ENCODE results near the gene CLNS1A.

CLNS1A gene, protein sequence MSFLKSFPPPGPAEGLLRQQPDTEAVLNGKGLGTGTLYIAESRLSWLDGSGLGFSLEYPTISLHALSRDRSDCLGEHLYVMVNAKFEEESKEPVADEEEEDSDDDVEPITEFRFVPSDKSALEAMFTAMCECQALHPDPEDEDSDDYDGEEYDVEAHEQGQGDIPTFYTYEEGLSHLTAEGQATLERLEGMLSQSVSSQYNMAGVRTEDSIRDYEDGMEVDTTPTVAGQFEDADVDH

DNA sequence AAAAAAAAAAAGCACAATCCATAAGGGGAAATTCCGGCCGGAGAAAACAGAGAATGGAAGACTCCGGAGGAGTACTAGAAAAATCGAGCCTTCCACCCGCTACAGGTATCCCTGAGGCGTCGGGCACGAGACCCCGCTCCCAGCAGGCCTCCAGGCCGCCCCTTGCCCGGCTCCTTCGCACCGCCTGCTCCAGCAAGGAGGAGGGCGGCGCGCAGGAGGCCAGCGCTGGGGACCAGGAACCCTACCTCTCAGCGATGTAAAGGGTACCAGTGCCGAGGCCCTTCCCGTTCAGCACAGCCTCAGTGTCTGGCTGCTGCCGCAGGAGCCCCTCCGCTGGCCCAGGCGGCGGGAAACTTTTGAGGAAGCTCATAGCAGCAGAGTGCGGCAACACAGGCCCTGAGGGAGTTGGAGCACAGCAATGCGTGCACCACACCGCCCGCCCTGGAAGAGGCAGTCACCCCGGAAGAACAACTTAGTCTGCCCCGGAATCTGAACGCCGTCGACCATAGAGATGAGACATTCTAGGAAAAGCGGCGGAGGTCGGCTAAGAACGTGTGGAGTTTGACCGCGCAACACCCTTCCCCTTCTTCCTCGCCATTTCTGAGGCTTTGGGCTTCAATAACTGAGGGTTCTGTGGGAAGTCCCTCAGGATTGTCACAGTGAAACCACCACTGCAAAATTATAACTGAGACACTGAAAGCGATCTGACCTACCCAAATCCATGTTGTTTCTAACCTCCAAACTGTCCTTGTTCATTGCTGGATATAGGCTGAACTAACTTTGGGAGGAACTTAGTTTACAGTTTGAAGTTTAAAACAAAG is at the start of gene CLNS1A:
TSS of gene CLNS1A (minus strand) at position 450 of the 821 bp plus-strand sequence. CDS start at position 370, 80 bp downstream.
- DNase-seq = peak; percentile 82 to 83

DNA sequence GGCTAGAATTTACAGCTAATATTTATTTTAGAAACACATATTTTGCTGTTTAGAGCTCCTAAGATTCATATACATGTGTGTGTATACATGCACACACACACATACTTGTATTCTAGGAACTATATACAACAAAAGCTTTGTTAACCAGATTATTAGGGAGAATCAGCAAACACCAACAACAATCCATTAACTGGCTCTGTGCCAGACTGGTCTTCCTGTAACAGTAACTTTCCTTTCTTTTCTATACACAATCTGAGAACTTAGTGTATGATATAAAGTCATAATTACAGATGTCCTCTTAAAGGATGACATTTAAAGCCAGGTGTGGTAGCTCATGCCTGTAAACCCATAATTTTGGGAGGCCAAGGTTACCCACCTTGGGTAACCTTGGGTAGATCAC is 49.5 kb upstream of the CLNS1A start:
- no peak for DNase-seq

DNA sequence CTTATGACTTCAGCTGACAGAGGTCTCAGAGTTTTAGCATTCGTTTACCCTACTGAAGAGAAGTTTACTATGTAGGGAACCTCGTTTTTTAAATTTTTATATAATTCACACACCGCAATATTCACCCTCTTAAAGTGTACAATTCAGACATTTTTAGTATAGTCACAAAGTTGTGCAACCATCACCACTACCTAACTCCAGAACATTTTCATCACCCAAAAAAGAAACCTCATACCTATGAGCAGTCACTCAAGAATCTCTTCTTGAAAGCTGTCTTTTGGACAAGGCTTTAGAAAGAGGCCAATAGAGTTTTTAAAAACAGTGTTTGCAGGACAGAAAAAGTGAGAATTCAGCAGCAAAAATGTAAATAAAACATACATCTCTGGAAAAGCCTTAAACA is 39.5 kb upstream of the CLNS1A start:
- DNase-seq = no peak

DNA sequence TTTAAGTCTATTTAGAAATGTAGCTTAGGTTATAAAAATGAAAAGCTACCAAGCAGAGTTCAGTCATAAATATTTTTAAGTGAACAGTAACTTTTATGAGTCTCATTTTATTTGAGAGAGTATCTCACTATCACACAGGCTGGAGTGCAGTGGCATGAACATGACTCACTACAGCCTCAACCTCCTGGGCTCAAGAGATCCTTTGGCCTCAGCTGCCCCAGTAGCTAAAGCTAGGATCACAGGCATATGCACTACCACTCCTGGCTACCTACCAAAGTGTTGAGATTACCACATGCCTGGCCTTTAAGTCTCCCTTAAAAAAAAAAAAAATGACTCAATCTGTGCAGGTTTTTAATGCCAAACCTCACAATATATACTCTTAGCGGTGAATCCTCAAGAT is 34.7 kb upstream of the CLNS1A start:
- DNase-seq = no peak

DNA sequence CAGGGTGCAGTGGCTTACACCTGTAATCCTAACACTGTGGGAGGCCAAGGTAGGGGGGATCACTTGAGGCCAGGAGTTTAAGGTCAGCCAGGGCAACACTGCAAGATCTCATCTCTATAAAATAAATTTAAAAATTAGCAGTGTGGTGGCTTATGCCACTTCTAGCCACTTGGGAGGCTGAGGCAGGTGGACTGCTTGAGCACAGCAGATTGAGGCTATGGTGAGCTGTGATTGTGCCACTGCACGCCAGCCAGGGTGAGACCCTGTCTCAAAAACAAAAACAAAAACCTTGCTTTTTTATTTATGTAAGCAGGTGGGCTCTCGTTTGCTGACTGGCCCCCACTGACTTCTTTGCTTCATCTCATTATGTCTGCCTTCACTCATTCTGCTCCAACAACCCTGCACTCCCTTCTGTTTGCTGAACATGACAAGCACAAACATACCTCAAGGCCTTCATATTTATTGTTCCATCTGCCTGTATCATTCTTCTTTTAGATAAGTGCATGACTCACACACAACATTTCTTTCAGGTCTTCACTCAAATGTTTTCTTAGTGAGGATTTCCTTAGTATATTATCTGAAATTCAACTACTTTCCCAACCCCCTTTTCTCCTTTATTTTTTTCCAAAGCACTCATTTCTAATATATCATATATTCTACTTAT is 32.4 kb upstream of the CLNS1A start:
- DNase-seq = no peak

DNA sequence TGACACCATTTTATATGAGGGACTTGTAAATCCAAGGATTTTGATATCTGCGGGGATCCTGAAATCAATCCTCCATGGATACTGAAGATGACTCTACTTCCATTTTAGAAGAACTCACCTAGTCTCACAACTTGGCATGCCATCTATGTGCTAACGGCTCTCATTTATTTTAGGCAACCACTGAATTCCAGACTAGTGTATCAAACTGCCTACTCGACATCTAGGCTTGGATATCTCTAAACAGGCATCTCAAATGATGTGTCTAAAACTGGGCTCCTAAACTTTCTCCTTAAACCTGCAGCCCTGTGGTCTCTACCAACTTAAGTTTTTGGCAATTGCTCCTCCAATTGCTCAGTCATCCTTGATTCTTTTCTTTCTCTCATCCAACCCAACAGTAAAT is 31.2 kb upstream of the CLNS1A start:
- DNase-seq = no peak

DNA sequence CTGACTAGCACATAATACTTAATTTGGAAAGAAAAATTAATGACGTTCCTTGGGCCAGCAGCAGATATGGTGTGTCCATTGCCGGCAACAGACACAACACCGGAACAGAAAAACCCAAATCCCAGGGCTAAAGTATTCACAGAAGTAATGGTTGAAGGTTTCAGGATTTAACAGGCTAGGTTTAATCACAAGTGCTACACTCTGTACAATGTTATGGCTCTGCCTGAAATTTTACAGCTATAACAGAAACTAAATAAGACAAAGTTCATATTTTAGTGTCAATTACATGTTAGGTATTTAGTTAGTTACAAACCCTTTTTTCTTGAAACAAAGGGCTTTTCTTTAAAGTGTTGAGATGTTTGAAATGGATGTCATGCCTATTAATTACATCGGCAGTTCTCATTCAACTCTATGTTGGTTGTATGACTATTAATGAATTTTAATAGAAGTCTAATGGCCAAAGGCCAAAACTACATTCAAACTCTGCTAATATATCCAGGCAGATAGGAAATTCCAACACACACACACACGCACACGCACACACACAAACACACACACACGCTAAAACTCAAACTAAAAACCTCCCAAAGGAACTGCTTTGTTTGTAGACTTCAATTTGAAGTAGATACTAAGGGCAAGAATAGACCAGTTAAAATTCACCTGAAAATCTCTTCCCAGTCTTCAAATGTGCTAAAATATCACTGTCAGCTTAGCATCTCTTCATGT is 27.8 kb upstream of the CLNS1A start:
- no peak for DNase-seq

DNA sequence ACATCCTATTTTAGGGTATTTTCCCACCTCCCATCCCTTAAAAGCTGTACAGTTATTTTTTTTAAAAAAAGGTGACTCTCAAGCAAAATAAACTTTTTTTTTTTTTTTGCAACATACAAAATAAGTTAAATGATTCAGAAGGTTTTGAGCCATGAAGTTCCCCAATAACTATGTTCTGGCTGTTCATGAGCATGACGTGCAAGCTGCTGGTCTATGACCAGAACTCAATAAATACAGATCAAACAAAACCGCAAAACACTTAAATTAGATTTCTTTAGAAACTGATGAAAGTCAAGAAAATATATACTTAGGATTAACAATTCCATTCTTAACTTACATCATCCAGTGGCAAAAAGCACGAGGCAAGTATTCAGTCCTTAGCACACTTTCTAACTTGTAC is 24.1 kb upstream of the CLNS1A start:
- no peak for DNase-seq

DNA sequence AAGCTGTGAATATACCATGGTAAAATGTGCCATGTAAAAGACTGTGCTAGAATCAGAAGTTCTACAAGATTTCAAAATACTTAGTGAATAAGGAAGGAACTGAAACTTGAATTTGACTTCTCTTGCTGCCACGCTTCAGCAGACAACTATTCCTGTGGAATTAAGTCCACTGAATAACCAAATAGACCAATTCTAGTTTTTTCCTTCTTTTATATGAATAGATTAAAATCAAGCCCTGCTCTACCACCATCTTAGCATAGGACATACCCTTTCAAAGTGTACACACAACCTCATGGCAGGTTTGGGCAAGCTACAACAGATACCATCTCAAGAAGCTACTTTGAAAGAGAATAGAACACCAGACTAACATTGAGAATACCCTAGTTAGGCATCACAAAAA is 23.4 kb upstream of the CLNS1A start:
- no peak for DNase-seq

DNA sequence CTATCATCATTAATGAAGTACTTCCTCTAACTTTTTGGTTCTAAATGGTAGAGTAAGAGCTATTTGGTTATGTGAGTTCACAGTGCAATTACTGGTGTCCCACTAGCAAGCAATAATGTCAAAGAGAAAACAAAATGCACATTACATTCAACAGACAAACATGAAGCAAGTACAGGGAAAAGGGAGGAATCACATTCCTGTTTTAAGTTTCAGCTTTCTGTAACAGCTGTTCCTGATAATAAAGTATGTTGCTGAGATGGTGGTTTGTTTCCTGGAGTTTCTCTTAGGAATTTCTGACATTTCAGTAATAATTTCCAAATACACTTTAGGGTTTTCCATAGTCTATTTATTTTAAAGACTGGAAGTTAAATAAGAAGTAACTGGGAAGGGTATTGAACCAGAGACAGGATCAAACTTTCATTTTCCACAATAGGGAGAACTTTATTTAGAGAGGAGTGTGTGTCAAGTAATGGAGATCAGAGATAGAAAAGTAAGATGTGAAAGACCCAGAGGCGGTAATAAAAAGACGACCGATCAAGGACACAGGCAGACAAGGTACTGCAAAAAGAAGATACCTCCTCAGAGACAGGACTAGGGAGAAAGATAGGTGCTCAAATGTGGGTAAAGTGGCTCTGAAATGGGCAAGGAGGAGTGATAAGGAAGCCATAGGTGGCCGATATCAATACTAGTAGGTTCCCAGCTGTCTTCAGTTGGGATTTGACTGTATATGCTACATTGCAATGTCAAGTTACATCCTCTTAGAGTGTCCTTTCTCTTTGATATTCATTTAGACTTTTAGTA is 20.8 kb upstream of the CLNS1A start:
- no peak for DNase-seq

DNA sequence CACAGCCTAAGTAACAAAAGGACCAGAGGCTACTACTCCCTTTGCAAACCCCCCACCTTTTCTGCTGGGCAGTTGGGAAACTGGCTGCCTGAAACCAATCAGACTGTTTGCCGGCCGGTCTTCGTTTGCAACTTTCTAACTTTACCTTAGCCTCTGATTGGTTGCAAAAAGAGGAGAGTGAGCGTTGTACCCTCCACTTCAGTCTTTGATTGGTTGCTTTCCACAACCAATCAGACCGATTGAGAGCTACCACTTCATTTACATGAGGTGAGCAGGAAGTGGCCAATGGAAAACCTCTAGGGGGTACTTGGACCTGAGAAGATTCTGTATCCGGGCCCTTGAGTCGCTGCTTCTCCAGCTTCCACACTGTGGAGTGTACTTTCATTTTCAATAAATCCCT is 18.8 kb upstream of the CLNS1A start:
- no peak for DNase-seq

DNA sequence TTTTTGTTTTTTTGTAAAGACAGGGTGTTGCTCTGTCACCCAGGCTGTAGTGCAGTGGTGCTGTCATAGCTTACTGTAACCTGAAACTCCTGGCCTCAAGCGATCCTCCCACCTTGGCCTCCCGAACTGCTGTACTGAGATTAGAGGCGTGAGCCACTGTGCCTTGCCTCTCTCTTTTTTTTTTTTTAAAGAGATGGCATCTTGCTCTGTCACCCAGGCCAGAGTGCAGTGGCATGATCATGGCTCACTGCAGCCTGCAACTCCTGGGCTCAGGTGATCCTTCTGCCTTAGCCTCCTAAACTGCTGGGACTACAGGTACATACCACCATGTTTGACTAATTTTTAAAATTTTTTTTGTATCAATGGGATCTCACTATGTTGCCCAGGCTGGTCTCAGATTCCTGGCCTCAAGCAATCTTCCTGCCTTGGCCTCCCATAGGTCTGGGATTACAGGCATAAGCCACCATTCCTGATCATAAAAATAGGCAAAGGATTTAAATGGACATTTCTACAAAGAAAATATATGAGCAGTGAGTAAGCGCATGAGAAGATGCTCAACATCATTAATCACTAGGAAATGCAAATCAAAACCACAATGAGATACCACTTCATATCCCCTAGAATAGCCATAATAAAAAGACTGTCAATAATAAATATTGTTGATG is 17.3 kb upstream of the CLNS1A start:
- DNase-seq = no peak

DNA sequence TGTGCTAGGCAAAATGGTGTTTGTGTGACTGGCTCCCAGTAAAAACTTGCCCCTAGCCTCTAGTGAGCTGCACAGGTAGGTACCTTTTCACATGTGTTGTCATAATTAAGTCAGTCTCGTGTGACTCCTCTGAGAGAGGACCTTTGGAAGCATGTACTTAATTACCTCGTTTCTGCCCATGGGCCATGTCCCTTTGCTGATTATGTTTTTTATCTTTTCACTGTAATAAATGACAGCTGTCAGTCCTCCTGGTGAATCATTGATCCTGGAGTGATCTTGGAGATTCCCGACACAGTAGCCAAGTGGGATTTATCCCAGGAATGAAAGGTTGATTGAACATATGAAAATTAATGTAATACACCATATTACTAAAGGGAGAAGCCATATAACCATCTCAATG is 12.5 kb upstream of the CLNS1A start:
- DNase-seq = no peak

DNA sequence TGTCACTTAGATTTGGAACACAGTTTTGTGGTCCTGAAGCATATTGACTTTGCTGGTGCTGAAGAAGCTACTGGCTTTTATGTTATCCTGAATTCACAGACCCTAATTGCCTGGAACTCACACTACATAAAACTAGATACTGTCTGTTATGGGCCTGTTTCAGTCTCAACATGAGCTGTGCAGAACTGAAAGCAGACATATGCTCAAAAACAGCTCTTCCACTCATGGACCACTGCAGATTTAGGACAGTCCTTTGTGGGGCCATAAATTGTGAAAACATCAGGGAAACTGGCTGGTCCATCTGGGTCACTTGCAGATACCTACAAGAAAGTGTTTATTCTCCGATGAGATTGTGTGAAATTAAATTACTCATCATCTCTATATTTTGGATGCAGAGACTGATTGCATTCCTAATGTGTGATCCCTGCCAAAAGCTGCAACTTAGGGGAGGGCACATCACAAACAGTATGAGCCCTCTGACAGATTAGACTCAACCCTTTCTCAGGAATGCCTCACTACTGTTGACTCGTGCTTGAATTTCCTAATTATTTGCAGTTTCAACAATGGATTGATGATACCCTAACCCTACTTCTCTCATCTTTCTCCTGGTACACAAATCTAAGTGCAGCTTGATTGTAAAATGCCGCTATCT is 10.2 kb upstream of the CLNS1A start:
- DNase-seq = no peak

DNA sequence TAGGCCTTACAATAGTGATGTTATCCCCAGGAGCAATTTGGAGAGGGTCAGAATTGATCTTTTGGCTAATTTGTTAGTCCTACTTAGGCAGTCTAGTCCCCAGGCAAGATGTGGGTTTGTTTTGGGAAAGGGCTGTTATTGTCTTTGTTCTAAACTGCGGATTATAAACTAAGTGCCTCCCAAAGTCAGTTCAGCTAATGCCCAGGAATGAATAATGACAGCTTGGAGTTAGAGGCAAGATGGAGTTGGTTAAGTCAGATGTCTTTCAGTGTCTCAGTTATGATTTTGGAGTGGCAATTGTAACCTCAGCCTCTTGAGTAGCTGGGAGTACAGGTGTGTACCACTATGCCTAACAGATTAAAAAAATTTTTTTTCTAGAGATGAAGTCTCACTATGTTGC is 7.3 kb upstream of the CLNS1A start:
- DNase-seq = no peak

DNA sequence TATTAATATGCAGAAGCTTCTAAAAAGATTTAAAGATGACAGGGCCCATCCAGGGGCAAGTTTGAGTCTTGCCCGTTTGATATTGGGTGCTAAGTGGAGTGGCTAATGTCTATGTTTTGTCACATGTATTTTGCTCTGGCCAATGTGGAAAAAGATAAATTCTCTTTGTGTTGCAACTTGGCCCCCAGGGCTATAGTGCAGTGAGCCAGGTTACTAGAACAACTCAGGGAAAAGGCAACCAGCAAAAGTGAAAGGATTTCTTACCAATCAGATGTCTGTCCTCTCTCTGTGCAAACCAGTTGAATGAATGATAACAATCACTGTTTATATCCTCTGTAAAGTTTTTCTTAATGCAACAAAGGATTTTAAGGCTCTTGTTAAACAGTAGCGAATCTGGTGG is 4.6 kb upstream of the CLNS1A start:
- DNase-seq = no peak

DNA sequence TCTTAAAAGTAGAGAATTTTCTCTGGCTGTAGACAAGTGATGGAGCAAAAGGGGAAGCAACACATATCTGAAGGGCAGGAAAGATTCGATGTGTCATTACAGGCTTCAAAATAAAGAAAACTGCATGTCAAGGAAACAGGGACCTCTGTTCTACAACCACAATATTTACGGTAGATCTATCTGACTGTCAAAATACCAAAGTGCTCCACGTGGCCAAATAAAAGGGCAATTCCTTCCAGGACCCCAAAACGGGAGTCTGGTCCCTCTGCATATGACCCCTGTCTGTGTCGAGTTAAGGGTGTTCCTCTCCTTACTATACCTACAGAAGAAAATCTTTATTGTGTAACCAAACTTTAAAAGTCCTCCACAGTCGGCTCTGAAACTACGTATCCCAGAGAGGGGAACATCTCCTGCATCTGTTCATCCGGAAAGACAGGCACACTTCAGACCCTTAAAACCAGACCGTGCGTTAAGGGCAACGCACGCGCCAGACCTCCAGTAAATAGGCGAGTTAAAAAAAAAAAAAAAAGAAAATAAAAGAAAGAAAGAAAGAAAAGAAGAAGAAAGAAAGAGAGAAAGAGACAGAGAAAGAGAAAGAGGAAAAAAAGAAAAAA is 756 bp downstream of the CLNS1A start:
- peak in 1 of 2 donors; percentile 2 for DNase-seq

DNA sequence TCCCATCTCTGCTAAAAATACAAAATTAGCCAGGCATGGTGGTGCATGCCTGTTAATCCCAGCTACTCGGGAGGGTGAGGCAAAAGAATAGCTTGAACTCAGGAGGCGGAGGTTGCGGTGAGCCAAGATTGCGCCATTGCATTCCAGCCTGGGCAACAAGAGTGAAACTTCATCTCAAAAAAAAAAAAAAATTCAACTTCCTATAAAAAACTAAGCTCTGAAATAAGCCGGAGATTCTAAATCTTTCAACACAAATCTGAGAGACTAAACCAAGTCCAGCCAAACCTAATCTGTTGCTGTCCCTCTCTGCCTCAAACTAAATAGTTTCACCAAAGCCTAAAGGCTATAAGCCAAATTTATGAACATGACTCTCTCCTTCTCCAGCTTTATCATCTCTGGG is 3.7 kb downstream of the CLNS1A start:
- DNase-seq = peak in 1 of 2 donors; percentile 27

DNA sequence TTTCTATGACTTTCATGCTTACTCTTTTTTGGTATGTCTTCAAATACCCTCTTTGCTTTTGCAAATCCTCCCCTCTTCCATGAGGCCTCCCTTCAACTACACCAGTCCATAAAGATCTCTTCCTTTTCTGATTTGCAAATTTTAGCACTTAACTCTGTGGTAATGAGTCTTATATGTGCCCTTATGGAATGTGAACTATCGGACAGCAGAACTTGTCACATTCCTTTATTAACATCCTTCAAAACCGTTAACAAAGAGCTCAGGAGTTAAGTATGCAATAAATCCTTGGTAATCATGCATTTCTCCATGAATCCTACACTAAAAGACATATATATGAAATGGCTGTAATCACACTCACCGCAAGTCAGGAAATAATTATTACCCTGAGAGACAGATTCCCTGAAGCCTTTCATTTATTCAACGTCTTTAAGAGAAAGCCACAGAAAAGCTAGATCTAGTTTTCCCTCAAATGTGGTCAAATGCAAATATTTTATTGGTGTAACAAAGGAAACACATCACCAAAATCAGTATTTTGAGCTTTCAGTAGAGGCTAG is 7.4 kb downstream of the CLNS1A start:
- no peak for DNase-seq

DNA sequence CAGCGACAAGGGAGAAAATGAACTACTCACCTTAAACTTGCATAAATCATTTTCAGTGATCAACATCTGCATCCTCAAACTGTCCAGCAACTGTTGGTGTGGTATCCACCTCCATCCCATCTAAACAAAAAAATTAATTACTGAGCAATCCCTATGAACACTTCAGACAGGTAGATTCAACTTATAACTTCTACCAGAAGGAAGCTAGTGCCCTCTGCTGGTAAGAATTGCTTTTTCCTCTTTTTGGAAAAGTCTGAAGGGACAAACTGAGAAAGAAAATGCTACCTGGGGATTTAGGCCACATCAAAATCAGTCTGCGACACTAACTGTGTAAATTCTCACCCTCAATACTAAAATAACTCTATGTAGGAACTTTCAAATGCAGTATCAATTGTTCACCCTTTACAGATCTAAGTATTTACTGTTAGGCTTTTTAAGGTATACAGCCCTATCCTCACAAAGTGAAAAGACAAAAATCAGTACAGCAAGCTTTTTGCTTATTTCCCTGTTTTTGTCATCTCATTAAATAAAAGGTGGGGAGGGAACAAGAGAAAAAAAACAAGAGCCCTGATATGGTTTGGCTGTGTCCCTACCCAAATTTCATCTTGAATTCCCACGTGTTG is 17.9 kb downstream of the CLNS1A start:
- DNase-seq = peak in 1 of 2 donors; percentile 60
